ENCODE results near the gene RASD1. TPM values are rescaled to one million over a fixed set of nuclear protein-coding genes. Genes with fewer than 3 reads are reported as not detected.

Gene RASD1
- total RNA-seq, 1 experiment from 2014 or later: 5.7 TPM

DNA sequence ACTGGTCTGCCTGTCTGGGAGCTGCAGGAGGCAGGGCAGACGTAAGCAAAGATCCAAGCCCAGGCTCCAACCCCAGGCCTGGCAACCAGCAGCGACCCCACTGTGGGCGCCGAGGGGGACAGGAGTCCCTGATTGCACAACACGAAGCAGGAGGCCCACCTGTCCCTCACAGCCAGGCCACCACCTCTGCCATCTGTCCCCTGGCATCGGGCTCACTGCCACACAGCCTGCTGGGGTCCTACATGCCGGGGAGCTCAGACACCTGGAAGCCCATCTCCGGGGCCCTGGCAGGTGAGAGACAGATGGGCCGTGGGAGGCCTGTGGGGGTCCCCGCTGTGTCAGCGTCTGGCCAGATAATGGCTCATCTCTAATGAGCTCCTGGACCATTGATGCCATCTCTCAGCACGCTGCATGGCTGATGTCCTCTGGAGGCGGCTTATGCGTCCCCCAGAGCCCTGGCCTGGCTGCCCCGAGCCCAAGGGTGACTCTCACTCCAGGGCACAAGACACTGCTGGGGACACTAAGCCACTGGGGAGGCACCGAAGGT is 11.3 kb upstream of the RASD1 start:
- no peaks in the 10 kb centered on the region for H3K79me2 ChIP-seq (ENCODE audit: insufficient read depth, low read length)
- no peaks in the 10 kb centered on the region for H3K4me1 ChIP-seq (ENCODE audit: insufficient read depth, low read length)
- H2AFZ ChIP-seq (ENCODE audit: low read length): no peak overlapping the region
- no peak overlapping the region for H3K27ac ChIP-seq (ENCODE audit: insufficient read length, low read depth, low read length)
- no peak overlapping the region for H3K23ac ChIP-seq (ENCODE audit: insufficient read length, low read depth, low read length)
- no peaks in the 10 kb centered on the region for H3K23me2 ChIP-seq (ENCODE audit: insufficient read length, low read depth, low read length, poor library complexity, severe bottlenecking)
- H2BK20ac ChIP-seq (ENCODE audit: low read depth, low read length, poor library complexity, severe bottlenecking): no peak overlapping the region
- H3K56ac ChIP-seq (ENCODE audit: insufficient read length, low read depth, low read length): no peak overlapping the region
- H3K79me1 ChIP-seq (ENCODE audit: insufficient read depth, low read depth, low read length, poor library complexity, severe bottlenecking): no peaks in the 10 kb centered on the region
- H2BK5ac ChIP-seq (ENCODE audit: insufficient read length, low read length): no peak overlapping the region
- no peak overlapping the region for H3T11ph ChIP-seq (ENCODE audit: low read length)
- no peaks in the 10 kb centered on the region for H3K9me3 ChIP-seq (ENCODE audit: control insufficient read depth, low read depth, low read length)
- H3K18ac ChIP-seq (ENCODE audit: insufficient read length, low read depth, low read length): no peak overlapping the region
- H4K91ac ChIP-seq (ENCODE audit: insufficient read length, low read depth, low read length): no peak overlapping the region
- Mint-ChIP-seq H3K36me3 (ENCODE audit: insufficient read depth in 1 of 3, low read depth in 3 of 3) (no peaks in the 10 kb centered on the region), H3K9me3 (no peaks in the 10 kb centered on the region), H3K4me1 (peaks cover 12 to 19% of the 10 kb centered on the region in 2 experiments; a peak in 3 of 4 replicates), H3K27me3 (ENCODE audit: low read depth) (peaks cover 1% of the 10 kb centered on the region; the same call in 1 of the 2 replicates), H3K27ac (peak overlapping the region; percentile 28 to 50 (median 30); a peak in 2 of 7 replicates), H3K4me3 (no peak overlapping the region)
- H4K20me1 ChIP-seq (ENCODE audit: control insufficient read depth, insufficient read depth, insufficient read length): no peaks in the 10 kb centered on the region
- no peak overlapping the region for H2BK120ac ChIP-seq (ENCODE audit: low read depth, low read length, poor library complexity, severe bottlenecking)
- DNase-seq: no peak
- H3K14ac ChIP-seq (ENCODE audit: insufficient read depth, low read length): no peak overlapping the region; the same call in 1 of the 2 replicates
- H2BK12ac ChIP-seq (ENCODE audit: insufficient read length, low read depth, low read length): no peak overlapping the region
- H3K9ac ChIP-seq (ENCODE audit: extremely low read depth, insufficient read length, low read length): no peak overlapping the region
- H2AK5ac ChIP-seq (ENCODE audit: insufficient read length, low read length): no peak overlapping the region
- no peak overlapping the region for H4K5ac ChIP-seq (ENCODE audit: insufficient read length, low read depth, low read length)
- whole genome bisulfite sequencing (ENCODE audit: extremely low coverage, insufficient read length, low lambda C conversion rate): no CpG with 5 or more reads among the region's 16 CpGs
- H3K27me3 ChIP-seq (ENCODE audit: insufficient read depth, low read length): no peaks in the 10 kb centered on the region
- H2BK15ac ChIP-seq (ENCODE audit: low read depth, low read length): 0 out of 2 replicates have a peak overlapping the region, but pooled peaks have one; percentile 0
- no peak overlapping the region for H3K4me2 ChIP-seq (ENCODE audit: insufficient read depth, insufficient read length, low read length)
- no peak overlapping the region for H4K8ac ChIP-seq (replicated peaks; ENCODE audit: insufficient read length, low read depth, low read length)
- H3K4ac ChIP-seq (ENCODE audit: low read depth, low read length): no peak overlapping the region
- TF ChIP-seq, protein P1, sequence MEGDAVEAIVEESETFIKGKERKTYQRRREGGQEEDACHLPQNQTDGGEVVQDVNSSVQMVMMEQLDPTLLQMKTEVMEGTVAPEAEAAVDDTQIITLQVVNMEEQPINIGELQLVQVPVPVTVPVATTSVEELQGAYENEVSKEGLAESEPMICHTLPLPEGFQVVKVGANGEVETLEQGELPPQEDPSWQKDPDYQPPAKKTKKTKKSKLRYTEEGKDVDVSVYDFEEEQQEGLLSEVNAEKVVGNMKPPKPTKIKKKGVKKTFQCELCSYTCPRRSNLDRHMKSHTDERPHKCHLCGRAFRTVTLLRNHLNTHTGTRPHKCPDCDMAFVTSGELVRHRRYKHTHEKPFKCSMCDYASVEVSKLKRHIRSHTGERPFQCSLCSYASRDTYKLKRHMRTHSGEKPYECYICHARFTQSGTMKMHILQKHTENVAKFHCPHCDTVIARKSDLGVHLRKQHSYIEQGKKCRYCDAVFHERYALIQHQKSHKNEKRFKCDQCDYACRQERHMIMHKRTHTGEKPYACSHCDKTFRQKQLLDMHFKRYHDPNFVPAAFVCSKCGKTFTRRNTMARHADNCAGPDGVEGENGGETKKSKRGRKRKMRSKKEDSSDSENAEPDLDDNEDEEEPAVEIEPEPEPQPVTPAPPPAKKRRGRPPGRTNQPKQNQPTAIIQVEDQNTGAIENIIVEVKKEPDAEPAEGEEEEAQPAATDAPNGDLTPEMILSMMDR (conservative IDR thresholded peaks at IDR 0.05): no peak
